Stimulated activated CD4-positive, alpha-beta T cell treated with anti-CD3 and anti-CD28 coated beads, Interleukin-15, amount 100 ng/mL, for 48 hours (primary cell): Measurements from ENCODE around the gene PTGDR.

ENCODE experiments used
- DNase-seq, 2 donors: peaks; one replicate each; pipeline ENCODE4 v3.0.0-alpha.2; 2020; ENCODE audit warnings: low read depth in 2 of 2

The PTGDR gene

GRCh38 chr14:52267501-52268278, at the start of gene PTGDR:
Gene PTGDR, plus strand, starts transcription at chr14:52267698. Its CDS starts 117 bp downstream, at chr14:52267815.
- DNase-seq, result no peak

GRCh38 chr14:52219488-52220084, 47.9 kb upstream of the PTGDR start:
- DNase-seq, result no peak

- no peak for DNase-seq
These were observed 46.3 kb upstream of the PTGDR start for GRCh38 chr14:52220924-52221811.

- DNase-seq, result no peak
These were observed 44.6 kb upstream of the PTGDR start for GRCh38 chr14:52222901-52223300.

GRCh38 chr14:52227619-52228222, 39.8 kb upstream of the PTGDR start:
- no peak for DNase-seq

- DNase-seq, result no peak
These were observed 33.8 kb upstream of the PTGDR start for GRCh38 chr14:52233693-52234092.

GRCh38 chr14:52235434-52235833, 32.1 kb upstream of the PTGDR start:
- DNase-seq, result no peak

- no peak for DNase-seq
These were observed 31.5 kb upstream of the PTGDR start for GRCh38 chr14:52235866-52236510.

- DNase-seq, result no peak
These were observed 28.8 kb upstream of the PTGDR start for GRCh38 chr14:52238682-52239081.

GRCh38 chr14:52240623-52241022, 26.9 kb upstream of the PTGDR start:
- DNase-seq, result no peak

GRCh38 chr14:52241087-52241793, 26.3 kb upstream of the PTGDR start:
- DNase-seq, result no peak

GRCh38 chr14:52244328-52244727, 23.2 kb upstream of the PTGDR start:
- DNase-seq, result no peak

GRCh38 chr14:52244997-52245396, 22.5 kb upstream of the PTGDR start:
- no peak for DNase-seq

- no peak for DNase-seq
These were observed 19.4 kb upstream of the PTGDR start for GRCh38 chr14:52248057-52248456.

GRCh38 chr14:52251724-52252123, 15.8 kb upstream of the PTGDR start:
- DNase-seq, result no peak

GRCh38 chr14:52253503-52253902, 14.0 kb upstream of the PTGDR start:
- DNase-seq, result no peak

- DNase-seq, result no peak
These were observed 13.4 kb upstream of the PTGDR start for GRCh38 chr14:52254086-52254485.

- no peak for DNase-seq
These were observed 8.7 kb upstream of the PTGDR start for GRCh38 chr14:52258783-52259182.

GRCh38 chr14:52259434-52259833, 8.1 kb upstream of the PTGDR start:
- no peak for DNase-seq

GRCh38 chr14:52262600-52262999, 4.9 kb upstream of the PTGDR start:
- DNase-seq, result no peak

- DNase-seq, result no peak
These were observed 4.3 kb upstream of the PTGDR start for GRCh38 chr14:52263190-52263589.
